COLO668 (cell line): ENCODE measurements around the gene DTNB.

Experiments
- DNase-seq: peaks from one replicate; lab custom pipeline; 2025; ENCODE audit not compliant: unreplicated experiment; lab: John Stamatoyannopoulos, UW

The DTNB gene

GRCh38 chr2:25355270-25355669 lies 318.1 kb downstream of the DTNB start:
- DNase-seq, result no peak

- DNase-seq, result no peak
Observed at GRCh38 chr2:25354116-25354515, 319.3 kb downstream of the DTNB start.

DNA sequence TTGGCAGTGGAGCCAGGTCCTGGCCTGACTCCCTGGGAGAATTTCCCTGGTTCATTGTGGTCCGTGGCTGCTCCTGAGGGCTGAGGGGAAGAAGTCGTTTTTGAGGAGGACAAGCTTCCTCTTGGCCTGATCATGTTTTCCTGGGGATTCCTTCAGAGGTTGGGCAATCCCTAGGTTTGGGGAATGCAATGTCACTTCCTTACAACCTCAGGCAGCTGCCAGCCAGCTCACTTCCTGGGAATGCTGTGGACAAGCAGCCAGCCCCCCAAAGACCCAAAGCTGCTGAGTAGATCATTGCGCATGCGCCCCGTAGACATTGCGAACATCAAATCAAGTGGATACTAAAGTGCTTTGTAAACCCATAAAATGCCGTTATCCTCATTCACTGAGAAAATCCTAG lies 324.0 kb downstream of the DTNB start:
- DNase-seq, result no peak

GRCh38 chr2:25347846-25348245 lies 325.5 kb downstream of the DTNB start:
- no peak for DNase-seq

DNA sequence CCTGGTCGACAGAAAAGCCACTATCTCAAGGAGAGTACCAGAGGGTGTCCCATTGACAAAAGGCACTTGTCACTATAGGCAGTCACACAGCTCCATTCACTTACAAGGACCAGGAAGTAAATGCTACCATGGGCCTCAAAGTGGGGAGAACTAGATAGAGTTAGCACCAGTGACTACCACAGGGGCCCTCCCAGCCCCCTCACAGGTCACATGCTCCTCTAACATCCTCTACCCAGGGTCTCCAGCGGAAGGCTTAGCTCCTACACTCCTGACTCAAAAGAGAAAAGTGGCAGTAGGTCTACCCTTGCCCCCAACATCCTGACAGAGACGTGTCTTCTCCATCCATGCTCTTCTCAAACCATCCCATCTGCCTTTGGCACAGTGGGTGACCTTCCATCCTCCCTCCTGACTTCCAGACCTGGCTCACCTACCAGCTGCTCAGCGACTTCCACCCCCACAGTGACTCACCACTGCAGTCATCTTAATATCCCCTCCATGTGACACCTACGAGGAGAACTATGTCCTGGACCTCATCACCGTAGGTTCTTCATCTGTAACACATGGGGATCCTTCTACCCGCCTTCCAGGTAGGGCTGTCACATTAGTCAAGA lies 326.1 kb downstream of the DTNB start:
- peak; percentile 10 for DNase-seq

DNA sequence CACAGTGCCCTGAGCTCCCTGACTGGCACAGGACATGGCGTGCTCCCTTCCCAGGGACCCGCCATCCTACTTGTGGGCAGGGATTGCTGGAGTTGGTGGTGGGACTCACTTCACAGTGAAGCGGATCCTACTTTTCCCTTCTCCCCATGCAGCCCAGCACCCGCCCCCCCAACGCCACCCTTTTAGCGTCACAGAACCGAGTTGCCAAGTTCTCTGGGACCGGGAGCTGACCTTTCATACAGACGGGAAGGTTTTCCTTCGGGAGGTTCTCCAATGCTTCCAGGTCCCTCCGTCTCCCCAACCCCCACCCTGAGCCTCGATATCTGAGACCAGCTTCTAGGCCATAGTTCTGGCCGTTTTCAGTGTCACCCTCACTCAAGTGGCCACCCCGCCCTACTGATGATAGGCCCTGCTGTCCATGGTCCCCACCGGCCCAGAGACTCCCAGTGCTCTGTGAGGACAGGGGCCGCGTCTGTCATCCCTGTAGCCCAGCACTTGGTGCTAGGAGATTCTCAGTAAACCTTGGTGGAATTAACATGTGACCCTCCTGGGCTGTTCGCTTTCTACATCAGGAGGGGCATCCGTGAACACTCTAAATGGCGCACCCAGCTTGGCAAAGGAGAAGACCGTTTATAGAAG lies 330.1 kb downstream of the DTNB start:
- no peak for DNase-seq

- peak; percentile 83 for DNase-seq
Observed at GRCh38 chr2:25342372-25343186, 330.8 kb downstream of the DTNB start.

- peak; percentile 82 for DNase-seq
Observed at GRCh38 chr2:25341753-25342371, 331.5 kb downstream of the DTNB start, which contains the start of gene DNMT3A. DNMT3A (minus strand) TSS chr2:25341925; CDS start chr2:25313984, 27,941 bp downstream.

DNA sequence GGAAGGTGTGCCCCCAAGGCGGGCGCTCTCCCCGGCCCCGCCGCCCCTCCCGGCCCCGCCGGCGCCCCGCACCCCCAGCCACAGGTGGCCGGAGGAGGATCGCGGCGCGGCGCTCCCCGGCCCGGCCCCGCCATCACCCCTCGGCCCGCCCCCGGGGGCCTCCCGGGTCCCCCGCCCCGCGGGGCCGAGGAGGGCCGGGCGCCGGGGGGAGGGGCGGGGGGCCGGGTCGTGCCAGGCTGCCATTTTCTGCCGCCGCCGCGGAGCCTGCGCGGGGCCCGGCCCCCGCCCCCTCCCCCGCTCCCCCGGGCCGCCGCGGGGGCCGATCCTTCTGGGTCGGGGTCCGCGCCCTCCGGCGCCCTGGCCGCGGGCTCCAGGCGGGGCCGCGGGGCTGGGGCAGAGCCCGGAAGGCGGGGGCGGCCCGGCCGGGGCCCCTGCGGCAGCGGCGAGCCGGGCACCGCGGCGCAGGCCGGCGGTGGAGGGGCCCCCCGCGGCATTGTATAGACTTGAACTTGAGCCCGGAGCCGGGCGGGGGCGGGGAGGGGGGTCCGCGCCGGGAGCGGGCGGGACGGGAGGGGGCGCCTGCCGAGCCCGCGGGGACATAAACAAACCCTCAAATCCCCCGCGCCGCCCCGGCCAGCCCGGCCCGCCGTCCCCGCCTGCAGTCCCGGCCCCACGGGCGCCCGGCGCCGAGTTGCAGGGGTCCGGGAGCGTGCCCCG lies 332.2 kb downstream of the DTNB start:
- DNase-seq, result peak; percentile 67

DNA sequence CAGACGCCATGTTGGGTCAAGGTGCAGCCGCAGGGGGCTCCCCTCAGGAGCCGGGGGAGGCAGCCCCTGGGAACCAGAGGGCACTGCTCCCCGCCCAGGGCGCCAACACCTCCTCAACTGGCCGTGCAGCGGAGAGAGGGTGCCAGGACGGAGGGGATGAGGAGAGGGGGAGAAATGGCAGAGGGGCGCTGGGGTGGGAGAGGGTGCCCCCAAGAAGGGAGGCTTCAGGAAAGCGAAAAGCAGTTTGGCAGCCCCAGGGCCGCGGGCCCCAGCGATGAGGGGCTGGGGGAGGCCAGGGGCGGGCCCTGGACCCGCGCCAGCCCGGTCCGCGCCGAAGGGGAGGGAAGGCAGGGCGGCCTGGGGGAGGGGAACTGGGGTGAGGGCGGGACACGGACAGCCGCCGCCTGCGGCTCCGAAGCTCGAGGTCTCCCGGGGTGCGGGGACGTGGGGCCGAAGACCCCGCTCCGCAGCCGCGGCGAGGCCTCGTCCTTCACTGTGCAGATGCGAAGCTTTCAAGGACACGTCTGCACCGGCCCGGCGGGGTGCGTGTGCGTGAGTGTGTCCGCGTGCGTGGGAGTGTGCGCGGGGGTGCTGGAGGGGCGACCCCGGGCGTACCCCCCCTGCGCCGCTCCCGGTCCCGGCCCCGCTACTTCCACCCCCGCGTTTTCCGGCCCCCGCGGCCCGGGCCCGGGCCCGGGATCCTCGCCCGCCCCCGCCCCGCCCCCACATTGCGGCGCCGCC lies 333.0 kb downstream of the DTNB start:
- DNase-seq, result peak; percentile 78

DNA sequence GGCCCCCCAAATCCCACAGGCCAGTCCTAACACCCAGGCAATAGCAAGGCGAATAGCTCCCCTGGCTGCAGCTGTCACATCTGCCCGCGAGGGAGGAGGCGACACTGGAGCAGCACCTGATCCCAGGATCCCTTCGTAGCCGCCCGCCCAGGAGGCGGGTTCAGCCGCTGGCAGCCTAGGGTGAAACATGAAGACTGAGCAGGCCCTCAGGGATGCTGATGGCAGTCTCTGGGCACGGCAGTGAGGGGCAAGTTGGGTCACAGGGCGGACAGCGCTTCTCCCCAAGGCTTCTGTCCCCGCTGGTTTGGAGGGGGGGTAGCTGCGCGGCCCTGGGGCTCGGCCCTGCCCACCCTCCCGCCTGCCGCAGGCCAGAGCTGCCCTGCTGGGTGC lies 333.6 kb downstream of the DTNB start:
- DNase-seq, result peak; percentile 87

GRCh38 chr2:25339211-25339674 lies 334.1 kb downstream of the DTNB start:
- DNase-seq, result peak; percentile 59

DNA sequence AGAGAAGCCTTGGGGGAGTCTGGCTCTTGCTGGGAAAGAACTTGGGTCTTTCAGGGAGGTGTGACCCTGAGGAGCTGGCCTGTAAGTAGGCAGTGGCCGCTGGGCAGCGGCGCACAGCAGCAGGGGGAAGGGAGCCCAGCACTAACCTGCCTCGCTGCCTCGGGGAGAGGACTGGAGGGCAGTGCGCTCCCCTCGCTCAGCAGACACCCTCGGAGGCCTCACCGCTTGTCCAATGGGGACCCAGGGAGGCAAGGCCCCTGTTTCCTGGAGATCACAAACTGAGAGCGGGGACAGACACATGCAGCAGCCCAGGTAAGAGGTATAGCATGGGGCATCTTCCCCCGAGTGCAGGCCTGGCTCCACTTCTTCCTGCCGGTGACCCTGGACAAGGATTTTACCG lies 335.0 kb downstream of the DTNB start:
- no peak for DNase-seq

DNA sequence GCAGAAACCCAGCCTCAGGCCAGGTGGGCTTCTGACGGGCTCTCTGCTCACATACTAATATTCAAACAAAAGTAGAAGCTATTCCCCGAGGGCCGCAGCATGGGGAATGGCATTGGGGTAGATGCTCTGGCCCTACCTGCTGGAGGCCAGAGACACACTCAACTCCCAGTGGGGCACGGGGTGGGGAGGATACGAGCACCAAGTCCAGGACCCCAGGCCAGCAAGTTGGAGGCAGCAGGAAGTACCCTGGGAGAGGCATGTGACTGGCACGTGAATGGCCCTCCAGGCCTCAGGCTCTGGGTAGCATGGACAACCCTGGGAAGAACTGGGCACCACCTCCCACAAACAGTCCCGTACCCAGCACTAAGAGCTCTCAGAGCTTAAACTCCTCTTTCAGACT lies 335.5 kb downstream of the DTNB start:
- DNase-seq, result no peak

DNA sequence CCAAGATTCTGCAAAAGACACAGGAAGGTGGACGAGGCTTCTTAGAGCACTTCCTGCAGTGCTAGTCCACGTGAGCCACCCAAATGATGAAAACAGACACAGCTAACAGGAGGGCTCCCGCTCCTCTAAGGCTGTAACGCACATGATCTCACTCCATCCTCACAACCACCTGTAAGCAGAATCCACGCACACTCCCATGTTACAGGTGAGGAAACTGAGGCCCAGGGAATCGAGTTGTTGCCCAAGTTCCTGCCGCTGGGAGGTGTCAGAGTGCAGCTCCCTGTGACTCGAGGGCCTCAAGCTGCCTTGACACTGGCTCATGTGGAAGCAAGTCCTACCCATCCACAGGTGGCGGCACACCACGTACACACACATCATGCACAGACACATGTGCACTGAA lies 336.1 kb downstream of the DTNB start:
- no peak for DNase-seq

GRCh38 chr2:25336383-25336841 lies 337.0 kb downstream of the DTNB start:
- DNase-seq, result no peak

DNA sequence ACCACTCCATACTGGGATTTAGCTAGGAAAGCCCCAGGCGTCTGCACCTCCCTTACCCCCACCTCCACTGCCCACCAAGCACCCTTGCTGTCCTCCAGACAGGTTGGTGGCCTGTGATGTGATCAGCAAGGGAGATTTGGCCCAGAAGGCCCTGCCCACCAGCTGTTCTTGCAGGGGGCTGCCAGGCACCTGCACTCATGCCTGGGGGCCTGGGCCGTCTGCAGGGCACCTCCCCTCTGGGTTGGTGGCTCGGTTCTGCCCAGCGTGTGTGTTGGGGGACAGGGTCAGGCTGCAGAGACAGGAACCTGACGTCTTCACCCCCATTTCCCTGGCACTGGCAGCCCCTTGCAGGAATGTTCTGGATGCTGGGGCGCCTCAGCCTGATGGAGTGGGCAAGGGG lies 337.4 kb downstream of the DTNB start:
- DNase-seq, result no peak

DNA sequence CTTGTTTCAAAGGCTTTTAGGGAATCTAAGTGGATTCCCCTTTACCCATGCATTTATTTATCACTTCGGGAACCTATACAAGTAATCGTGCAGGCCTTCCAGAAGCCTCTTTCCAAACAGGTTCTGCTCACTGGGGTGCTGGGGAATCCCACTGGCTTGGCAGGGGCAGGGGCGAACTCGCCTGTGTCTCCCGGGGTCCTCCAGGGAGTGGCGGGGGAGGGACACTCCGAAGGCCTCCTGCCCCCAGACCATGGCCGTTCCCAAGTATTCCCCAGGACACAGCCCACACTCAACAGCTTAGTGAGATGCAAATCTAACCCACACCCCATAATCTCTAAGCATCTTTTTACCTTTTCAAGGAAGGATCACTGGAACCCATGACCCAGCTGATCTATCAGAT lies 338.2 kb downstream of the DTNB start:
- no peak for DNase-seq

DNA sequence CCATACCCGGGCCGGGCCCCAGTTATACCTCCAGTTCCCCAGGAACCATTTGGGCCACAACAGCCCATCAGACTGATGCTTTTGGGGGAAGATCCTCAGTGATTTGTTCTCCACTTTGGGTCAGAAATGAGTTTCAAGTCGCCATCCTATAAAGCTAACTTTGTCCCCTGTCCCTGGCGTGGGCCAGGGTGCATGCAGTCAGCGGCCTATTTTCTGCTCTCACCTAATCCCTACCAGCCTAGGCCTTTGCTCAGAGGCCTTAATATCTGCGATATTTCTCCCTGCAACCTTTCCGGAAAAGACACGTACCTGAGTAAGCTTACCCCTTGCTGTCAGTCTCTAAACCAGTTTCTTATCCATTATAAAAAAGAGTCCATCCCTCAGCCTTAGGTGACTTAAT lies 338.9 kb downstream of the DTNB start:
- DNase-seq, result no peak

DNA sequence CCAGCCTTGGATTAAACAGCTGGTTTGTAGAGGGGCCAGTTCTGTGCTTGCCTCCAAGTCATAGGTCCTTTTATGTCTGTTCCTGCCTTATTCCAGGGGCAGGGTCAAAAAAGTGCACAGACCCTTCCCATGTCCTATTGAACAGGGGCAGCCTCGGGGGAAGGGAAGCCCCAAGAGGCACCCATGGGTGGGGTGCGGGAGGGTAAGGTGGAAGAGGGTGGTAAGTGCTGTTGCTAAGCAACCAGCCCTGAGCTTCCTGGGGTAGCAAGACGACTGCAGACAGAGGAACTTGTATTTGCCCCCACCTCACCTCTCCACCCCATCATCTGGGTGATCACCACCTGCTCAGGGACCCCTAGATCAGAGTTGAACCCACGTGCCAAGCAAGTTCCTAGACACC lies 339.4 kb downstream of the DTNB start:
- DNase-seq, result no peak
